Tibial nerve (tissue), 4 donors: ENCODE measurements around the gene BCAS1.

Experiments used
- EP300 ChIP-seq, 2 donors: sonication (generic); formaldehyde crosslinking; IDR thresholded peaks; one replicate each; pipeline ENCODE4 v1.6.1; 2017; ENCODE audit warnings: antibody characterized with exemption in 2 of 2, mild to moderate bottlenecking in 1 of 2
- POLR2A ChIP-seq, 2 donors: fragments of 450-650 bp; IDR thresholded peaks; one replicate each; pipeline ENCODE4 v1.6.1; 2017; ENCODE audit warnings: antibody characterized with exemption in 2 of 2, mild to moderate bottlenecking in 2 of 2, moderate library complexity in 2 of 2
- TF ChIP-seq, protein P1 (sequence below), 5 experiments: fragments of 200-600 bp in 3 of 5; fragments of 450-650 bp in 2 of 5; sonication (generic) in 3 of 5; IDR thresholded peaks; one replicate each; pipeline ENCODE4 v1.5.1; 2016 to 2019; ENCODE audit warnings: antibody characterized with exemption in 5 of 5, mild to moderate bottlenecking in 3 of 5, moderate library complexity in 2 of 5

DNA sequence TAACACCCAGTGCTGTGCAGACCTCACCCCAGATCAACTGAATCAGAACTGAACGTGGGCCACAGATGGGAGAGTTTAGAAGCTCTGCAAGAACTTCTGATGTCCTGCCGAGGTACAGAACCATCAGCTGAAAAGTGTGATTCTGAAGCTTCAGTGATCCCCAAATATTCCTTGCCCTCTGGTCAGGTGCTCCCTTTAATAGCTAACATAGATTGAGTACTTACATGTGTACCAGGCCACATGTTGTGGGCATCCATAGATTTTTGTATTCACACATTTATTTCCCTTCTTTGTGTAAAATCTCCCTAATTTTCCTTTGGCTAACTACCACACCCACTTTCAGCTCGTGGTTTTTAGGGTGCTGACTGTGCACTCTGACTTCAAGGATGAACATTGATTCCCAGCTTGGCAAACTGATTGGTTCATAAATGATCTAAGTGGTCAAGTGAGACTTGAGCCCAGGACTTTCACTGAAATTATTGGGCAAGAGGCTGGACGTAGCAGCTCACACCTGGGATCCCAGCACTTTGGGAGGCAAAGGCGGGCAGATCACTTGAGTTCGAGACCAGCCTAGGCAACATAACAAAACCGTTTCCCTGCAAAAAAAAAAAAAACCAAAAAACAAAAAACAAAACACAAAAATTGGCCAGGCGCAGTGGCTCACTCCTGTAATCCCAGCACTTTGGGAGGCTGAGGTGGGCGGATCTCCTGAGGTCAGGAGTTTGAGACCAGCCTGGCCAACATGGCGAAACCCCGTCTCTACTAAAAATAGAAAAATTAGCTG is 162.2 kb downstream of the BCAS1 start:
- no peak for TF ChIP-seq POLR2A (IDR thresholded peaks at IDR 0.05)
- TF ChIP-seq, protein P1, sequence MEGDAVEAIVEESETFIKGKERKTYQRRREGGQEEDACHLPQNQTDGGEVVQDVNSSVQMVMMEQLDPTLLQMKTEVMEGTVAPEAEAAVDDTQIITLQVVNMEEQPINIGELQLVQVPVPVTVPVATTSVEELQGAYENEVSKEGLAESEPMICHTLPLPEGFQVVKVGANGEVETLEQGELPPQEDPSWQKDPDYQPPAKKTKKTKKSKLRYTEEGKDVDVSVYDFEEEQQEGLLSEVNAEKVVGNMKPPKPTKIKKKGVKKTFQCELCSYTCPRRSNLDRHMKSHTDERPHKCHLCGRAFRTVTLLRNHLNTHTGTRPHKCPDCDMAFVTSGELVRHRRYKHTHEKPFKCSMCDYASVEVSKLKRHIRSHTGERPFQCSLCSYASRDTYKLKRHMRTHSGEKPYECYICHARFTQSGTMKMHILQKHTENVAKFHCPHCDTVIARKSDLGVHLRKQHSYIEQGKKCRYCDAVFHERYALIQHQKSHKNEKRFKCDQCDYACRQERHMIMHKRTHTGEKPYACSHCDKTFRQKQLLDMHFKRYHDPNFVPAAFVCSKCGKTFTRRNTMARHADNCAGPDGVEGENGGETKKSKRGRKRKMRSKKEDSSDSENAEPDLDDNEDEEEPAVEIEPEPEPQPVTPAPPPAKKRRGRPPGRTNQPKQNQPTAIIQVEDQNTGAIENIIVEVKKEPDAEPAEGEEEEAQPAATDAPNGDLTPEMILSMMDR (IDR thresholded peaks at IDR 0.05), result no peak
- no peak for TF ChIP-seq EP300 (IDR thresholded peaks at IDR 0.05)
